ENCODE data around the gene F12.
A peak's percentile ranks its signal among the peaks of the same experiment; 100 is the strongest.

Gene F12

GRCh38 chr5:177412603-177413233, 3.4 kb upstream of the F12 start:
- no peak for DNase-seq (ENCODE audit: low read depth)

- no peak for DNase-seq (ENCODE audit: low read depth)
Observed at GRCh38 chr5:177410575-177410974, 1.2 kb upstream of the F12 start.

DNA sequence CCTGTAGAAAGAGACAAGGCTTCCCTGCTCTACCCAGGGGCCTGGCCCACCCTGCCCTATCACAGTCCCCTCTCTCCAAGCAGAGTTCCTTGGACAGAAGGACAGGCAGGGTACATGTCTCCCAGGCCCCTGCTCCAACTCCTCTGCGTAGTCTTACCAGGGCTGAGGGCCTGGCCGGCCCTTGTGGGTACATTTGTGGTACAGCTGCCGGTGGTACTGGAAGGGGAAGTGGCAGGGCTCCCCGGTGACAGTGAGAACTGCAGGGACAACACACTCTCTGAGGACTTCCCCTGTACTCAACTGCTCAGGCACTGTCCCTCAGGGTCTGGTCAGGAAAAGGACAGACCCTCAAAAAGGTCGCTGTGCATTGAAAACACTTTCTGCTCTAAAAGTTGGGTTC, 3.6 kb downstream of the F12 start:
- peak; percentile 57 for DNase-seq (ENCODE audit: low read depth)

- DNase-seq (ENCODE audit: low read depth): no peak
Observed at GRCh38 chr5:177405312-177405711, 4.1 kb downstream of the F12 start.

GRCh38 chr5:177404641-177405179, 4.7 kb downstream of the F12 start:
- DNase-seq (ENCODE audit: low read depth): no peak

DNA sequence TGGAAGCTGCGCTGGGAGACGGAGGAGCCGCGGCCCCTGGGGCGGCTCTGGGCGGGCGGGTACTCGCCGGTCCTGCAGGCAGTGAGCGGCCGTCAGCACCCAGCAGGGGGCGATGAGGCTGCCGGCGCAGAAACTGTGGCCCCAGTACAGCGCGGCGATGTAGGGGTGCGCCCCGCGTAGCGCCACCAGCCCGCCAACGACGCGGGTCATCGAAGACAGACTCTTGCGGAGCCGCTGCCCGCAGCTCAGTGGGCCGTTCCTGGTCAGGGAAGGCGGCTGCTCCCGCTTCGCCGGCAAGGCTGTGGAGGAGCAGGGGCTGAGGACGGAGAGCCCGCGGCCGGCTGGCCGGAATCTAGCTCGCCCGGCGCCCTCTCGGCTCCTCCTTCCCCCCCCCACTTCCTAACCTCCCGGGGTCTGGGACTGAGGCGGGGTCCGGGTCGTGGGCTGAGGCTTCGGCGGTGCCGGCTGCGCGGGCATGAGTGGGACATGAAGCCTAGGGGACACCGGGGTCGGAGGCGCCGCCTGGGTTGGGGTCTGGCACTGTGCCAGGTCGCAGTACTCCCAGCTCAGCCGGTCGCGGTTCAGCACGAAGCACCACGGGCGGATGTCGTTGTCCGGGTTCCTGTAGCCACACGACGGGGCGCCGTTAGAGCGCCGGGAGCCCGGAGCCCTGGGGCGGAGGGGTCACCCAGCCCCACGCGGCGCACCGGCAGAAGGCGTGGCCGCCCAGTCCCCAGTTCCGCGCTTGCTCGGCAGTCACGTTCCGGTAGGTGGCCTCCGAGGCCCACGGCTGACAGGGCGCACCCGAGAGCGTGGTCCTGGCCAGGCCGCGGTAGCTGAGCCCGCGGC, 5.3 kb downstream of the F12 start:
- peak; percentile 67 for DNase-seq (ENCODE audit: low read depth)

GRCh38 chr5:177403102-177403791, 6.1 kb downstream of the F12 start:
- no peak for DNase-seq (ENCODE audit: low read depth)

DNA sequence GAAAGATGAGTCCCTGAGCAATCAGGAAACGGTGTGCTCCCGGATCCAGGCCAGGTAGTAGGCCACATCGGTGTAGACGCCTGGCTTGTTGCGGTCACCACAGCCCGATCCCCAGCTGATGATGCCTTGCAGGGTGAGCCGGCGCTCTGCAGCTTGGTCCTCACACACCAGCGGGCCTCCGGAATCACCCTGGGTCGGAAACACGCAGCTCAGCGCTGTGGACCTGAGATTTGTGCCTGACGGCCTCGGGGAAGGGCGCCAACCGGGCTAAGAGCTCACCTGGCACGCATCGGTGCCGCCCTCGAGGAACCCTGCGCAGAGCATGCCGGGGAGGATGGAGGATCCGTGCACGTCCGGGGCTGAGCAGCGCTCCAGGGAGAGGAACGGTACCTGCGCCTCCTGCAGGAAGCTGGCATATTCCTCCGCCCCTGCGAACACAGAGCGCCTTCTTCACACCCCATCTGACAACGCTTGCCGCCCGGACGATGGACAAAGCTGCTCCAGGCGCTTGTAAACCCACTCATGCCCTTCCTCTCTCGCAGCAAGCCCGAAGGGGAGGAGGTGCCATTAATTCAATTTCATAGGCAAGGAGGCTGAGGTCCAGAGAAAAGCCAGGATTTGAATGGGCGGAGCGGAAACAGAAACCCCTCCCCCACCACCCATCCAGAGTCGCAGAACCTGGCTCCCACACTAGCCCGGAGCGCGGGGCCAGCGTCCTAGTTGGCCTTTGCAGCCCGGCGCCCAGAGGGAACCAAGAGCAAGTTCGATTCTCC, 6.9 kb downstream of the F12 start:
- no peak for DNase-seq (ENCODE audit: low read depth)

DNA sequence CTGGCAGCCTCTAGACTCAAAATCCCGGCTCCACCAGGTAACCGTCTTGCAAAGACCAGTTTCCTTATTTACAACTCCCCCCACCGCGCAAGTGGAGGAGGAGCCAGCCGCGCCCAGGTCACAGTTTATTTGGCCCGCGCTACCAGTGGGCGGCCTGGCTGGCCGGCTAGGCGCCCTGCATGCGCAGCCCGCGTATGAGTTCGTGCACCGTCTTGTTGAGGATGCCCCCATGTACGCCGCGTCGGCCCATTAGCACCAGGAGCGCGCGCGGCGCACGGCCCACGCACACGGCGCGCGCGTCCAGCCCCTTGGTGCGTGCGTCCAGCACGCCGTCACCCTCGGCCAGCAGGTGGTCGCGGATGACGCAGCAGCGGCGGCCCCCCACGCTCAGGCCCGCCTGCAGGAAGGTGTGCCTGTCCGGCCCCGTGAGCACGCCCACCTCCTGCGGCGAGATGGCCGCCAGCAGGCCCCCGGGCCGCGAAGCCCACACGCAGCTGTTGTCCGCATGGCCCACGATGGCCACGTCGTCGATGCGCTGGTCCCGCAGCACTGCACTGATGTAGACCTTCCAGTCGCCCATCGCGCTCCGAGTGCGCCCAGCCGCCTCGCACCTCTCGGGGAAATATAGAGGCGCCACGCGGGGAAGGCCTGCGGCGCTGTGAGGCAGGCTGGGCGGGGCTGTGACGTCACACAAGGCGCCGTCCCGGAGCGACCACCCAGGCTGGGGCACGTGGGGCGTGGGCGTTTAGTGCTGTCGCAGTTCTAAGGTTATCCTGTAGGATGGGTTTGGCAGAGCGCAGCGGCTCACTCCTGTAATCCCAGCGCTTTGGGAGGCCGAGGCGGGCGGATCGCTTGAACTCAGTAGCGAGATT, 9.1 kb downstream of the F12 start, which contains the start of gene PFN3:
Gene PFN3 (minus strand): TSS at position 665 of the 872 bp plus-strand sequence. CDS start 85 bp downstream, at position 580.
- DNase-seq (ENCODE audit: low read depth): no peak

DNA sequence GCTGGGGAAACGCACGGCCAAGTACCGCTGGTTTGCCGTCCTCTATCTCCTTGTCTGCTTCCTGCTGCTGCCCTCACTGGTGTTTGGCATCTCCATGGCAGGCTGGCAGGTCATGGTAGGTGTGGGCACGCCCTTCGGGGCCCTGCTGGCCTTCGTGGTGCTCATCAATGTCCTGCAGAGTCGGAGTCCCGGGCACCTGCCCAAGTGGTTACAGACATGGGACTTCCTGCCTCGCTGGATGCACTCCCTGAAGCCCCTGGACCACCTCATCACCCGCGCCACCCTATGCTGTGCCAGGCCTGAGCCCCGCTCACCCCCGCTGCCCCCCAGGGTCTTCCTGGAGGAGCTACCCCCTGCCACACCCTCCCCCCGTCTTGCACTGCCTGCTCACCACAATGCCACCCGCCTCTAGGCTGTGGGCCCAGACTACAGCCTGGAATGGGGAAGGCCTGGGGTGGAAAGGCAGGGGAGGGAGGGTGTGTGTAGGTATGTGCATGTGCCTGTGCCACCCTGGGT, 11.4 kb downstream of the F12 start:
- no peak for DNase-seq (ENCODE audit: low read depth)

GRCh38 chr5:177396807-177397206, 12.6 kb downstream of the F12 start:
- no peak for DNase-seq (ENCODE audit: low read depth)

DNA sequence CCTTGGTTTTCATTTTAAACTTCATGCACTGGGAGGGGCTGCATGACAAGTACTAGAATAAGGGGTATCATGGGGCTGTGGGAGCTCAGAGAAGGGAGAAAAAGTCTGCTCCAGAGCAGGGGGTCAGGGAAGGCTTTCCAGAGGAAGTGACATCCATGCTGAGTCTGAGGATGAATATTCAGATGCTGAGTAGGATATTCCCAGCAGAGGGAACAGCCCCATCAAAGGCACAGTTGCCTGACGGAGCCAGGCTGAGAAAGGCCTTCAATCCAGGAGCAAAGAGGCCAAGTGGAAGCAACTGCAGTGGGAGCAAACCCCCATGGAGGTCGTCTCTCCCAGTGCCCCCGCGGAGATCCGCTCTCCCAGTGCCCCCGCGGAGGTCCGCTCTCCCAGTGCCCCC, 13.3 kb downstream of the F12 start:
- DNase-seq (ENCODE audit: low read depth): no peak

DNA sequence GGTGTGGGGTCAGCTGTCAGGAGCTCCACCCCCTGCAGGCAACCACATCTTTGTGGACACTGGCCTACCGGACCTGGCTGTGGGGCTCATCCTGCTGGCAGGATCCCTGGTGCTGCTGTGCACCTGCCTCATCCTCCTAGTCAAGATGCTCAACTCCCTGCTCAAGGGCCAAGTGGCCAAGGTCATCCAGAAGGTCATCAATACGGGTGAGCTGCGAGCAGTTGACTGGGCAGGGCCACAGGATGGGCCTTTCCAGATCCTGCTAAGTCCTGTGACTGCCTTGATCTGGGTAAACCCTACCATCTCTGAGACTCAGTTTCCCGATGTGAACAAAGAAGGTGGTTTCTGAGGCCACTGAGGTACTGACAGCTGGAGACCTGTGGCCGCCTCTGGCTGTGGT, 15.4 kb downstream of the F12 start:
- DNase-seq (ENCODE audit: low read depth): no peak

GRCh38 chr5:177393206-177393765, 16.1 kb downstream of the F12 start:
- DNase-seq (ENCODE audit: low read depth): no peak

- DNase-seq (ENCODE audit: low read depth): no peak
Observed at GRCh38 chr5:177392765-177393164, 16.6 kb downstream of the F12 start.

DNA sequence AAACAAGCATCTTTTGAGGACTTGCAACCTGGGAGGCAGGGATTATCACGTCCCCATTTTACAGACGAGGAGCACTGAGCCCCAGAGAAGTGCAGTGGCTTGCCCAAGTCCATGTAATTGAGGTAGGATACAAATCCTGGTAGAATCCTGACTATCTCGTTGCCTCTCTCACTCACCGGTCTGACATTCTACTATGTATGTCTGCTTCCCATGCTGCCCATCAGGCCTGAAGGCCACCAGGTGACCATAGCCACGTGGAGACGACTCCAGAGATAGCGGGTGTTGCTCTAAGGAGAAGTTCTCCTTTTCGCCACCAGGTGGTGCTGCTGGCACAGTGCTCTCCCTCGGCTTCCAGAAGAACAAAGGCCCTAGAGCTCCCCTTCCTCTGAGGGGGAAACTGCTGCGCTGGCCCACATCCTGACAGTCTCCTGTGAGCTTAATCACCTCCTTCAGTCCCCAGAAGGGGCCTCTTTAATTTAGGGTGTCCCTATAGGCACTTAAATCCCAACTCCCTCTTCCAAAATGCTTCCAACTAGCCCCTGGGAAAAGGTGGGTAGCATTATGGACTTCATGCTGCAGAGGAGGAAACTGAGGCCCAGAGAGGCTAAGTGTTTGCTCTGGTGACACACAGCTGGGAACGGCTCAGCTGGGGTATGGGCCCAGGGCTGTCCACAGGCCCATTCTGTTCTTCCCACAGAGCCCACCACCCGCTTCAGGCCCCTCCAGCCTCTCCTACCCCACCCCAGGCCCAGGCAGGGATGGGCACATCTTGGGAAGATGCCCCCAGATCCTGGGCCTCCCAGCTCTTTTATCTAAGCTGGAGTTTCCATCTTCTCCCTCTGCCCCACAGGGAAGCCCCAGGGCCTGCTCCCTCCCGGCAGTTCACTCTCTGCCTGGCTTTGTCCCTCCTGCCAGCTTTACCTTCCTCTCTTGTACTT, 18.7 kb downstream of the F12 start:
- DNase-seq (ENCODE audit: low read depth): peak; percentile 64

DNA sequence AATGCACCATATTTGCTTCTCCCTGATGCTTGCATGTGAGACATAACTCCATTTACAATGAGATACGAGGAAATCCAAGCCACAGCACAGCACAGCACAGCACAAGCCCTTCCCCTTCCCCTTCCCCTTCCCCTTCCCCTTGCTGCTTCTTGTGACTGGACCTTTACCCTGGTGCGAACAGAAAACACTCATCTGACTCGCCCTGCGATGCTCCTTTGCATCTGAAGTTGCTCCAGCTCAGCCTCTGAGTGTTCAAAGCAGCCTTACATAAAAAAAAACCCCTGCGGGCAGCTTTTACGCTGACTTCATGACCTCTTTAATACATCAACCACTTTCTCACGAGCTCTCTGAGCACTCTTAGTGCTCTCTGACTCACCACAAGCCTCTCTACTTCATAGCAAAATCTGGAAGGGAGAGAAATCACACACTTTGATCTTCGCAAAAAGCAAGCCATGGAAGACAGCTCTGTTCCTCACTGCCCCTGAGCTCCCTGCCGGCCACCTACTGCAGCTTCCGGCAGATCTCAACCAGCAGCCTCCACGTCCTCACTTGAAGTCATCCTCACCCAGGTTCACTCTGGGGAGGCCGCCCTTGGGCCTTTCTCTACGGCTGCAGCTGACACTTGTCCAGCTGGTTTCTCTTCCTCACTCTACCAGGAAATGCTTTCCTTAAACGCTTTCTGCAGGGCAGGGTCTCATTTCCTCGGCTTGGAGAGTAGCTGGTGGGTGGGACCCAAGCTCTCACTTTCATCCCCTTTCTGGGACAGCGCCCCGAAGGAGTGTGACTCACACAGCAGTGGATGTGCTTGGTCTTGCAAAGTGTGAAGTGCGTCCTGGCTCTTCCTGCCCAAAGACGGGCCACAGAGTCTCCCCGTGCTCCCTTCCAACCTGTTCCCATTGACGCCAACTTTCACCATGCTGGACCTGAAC, 19.9 kb downstream of the F12 start:
- no peak for DNase-seq (ENCODE audit: low read depth)

- no peak for DNase-seq (ENCODE audit: low read depth)
Observed at GRCh38 chr5:177388521-177389052, 20.8 kb downstream of the F12 start.

All from CMK (cell line).